PC-9 (cell line): ENCODE data around the gene CNN2. TPM values are rescaled to one million over a fixed set of nuclear protein-coding genes. Genes with fewer than 3 reads are reported as not detected.

Experiments
- BruUV-seq: library from RNA; stranded (reverse); fragments of 400-500 nt; replicated peaks from 2 replicates; lab custom pipeline; 2021; lab: Mats Ljungman, UMichigan
- CTCF ChIA-PET: fragments of 300-600 bp; sonication (Branson Sonifier 250); formaldehyde crosslinking; loops from one replicate; lab custom pipeline; 2022; ENCODE audit warnings: antibody characterized with exemption; lab: Charles Lee
- POLR2A ChIA-PET: fragments of 300-600 bp; sonication (Branson Sonifier 250); formaldehyde crosslinking; loops from one replicate; lab custom pipeline; 2022; ENCODE audit warnings: antibody characterized with exemption; ENCODE audit not compliant: unreplicated experiment; lab: Charles Lee
- DNase-seq, 2 experiments: peaks; one replicate each; pipeline versions ENCODE4 v3.0.0 to v3.0.0-alpha.2; 2015 to 2022; ENCODE audit warnings: mixed read lengths in 1 of 2
- H2AFZ ChIP-seq: fragments of 200-600 bp; sonication (generic); 2 replicates; pipeline ENCODE4 v1.8.1; 2017; ENCODE audit warnings: antibody characterized with exemption
- H3F3A ChIP-seq: fragments of 200-600 bp; sonication (generic); 2 replicates; pipeline ENCODE4 v1.8.1; 2017; ENCODE audit warnings: antibody characterized with exemption, mild to moderate bottlenecking, low read depth; ENCODE audit not compliant: insufficient read depth
- H3K27ac ChIP-seq: fragments of 200-600 bp; sonication (generic); 2 replicates; pipeline ENCODE4 v1.6.1; 2016; ENCODE audit warnings: mixed run types
- H3K27me3 ChIP-seq: fragments of 200-600 bp; sonication (generic); 2 replicates; pipeline ENCODE4 v1.6.1; 2016; ENCODE audit warnings: low read depth, mixed run types; ENCODE audit not compliant: insufficient read depth
- H3K36me3 ChIP-seq: fragments of 200-600 bp; sonication (generic); 2 replicates; pipeline ENCODE4 v1.6.1; 2016; ENCODE audit warnings: low read depth, mixed run types
- H3K4me1 ChIP-seq: fragments of 200-600 bp; sonication (generic); replicated peaks from 2 replicates; pipeline ENCODE4 v1.6.1; 2016; ENCODE audit warnings: mixed run types; ENCODE audit not compliant: insufficient read depth
- H3K4me2 ChIP-seq: fragments of 200-600 bp; sonication (generic); 2 replicates; pipeline ENCODE4 v1.6.1; 2017; ENCODE audit warnings: mixed run types
- H3K4me3 ChIP-seq: fragments of 200-600 bp; sonication (generic); 2 replicates; pipeline ENCODE4 v1.6.1; 2016; ENCODE audit warnings: mixed run types
- H3K79me2 ChIP-seq: fragments of 200-600 bp; sonication (generic); 2 replicates; pipeline ENCODE4 v1.6.1; 2017; ENCODE audit warnings: low read depth, mixed run types
- H3K9me2 ChIP-seq: fragments of 200-600 bp; sonication (generic); 2 replicates; pipeline ENCODE4 v1.8.1; 2017; ENCODE audit warnings: mild to moderate bottlenecking; ENCODE audit not compliant: insufficient read depth
- H3K9me3 ChIP-seq: fragments of 200-600 bp; sonication (generic); 2 replicates; pipeline ENCODE4 v1.8.1; 2016; ENCODE audit warnings: low read depth; ENCODE audit not compliant: insufficient read depth
- H4K20me1 ChIP-seq: fragments of 200-600 bp; sonication (generic); 2 replicates; pipeline ENCODE4 v1.8.1; 2017; ENCODE audit not compliant: insufficient read depth
- CTCF ChIP-seq: fragments of 200-600 bp; sonication (generic); conservative IDR thresholded peaks from 2 replicates; pipeline ENCODE4 v1.6.1; 2017; ENCODE audit warnings: mixed run types, antibody characterized with exemption, mild to moderate bottlenecking, moderate library complexity
- EZH2 ChIP-seq: fragments of 200-600 bp; sonication (generic); IDR thresholded peaks from 2 replicates; pipeline ENCODE4 v1.8.0; 2017; ENCODE audit warnings: antibody characterized with exemption, low read depth
- intact Hi-C: fragments of 100-400 bp; cut with micrococcal nuclease; formaldehyde crosslinking; loops from one replicate; pipeline ENCODE4 v1.10.0; 2022; ENCODE audit not compliant: unreplicated experiment
- total RNA-seq: library from RNA; stranded (reverse); gene quantifications from 2 replicates; pipeline ENCODE4 v1.2.3, GENCODE V29; 2021

CNN2 gene
- total RNA-seq, 1 experiment from 2014 or later = 206 TPM

- ChIA-PET CTCF (no interaction called here), POLR2A (interaction anchor here (0.7 kb wide), 2 partner anchors 50 to 105 kb away, joined by 3 read pairs; no protein-coding TSS in a partner anchor)
- intact Hi-C loops = loop anchor here (5.0 kb wide), 1 partner anchor 35 kb away; the partner anchor contains the start of gene GPX4
- peak within 1 kb of the TSS; percentile 71 for H3K4me3 ChIP-seq
- H4K20me1 ChIP-seq = no peaks in the 10 kb centered on the region
- BruUV-seq = no TSS peak
- peaks cover 32% of the 10 kb centered on the region for H3F3A ChIP-seq
- no peaks in the 10 kb centered on the region for H3K9me2 ChIP-seq
- no peaks in the 10 kb centered on the region for H3K36me3 ChIP-seq
- TF ChIP-seq CTCF = no peak
- no peak for TF ChIP-seq EZH2
- no peaks in the 10 kb centered on the region for H3K79me2 ChIP-seq
- peak within 1 kb of the TSS; percentile 79 for H2AFZ ChIP-seq
- no peaks in the 10 kb centered on the region for H3K9me3 ChIP-seq
- H3K4me1 ChIP-seq = peaks cover 19% of the 10 kb centered on the region
- peak within 1 kb of the TSS; percentile 97 for H3K4me2 ChIP-seq
- H3K27ac ChIP-seq = peak within 1 kb of the TSS; percentile 57
- DNase-seq = peak in 1 of 2 experiments; percentile 36
- no peaks in the 10 kb centered on the region for H3K27me3 ChIP-seq
Observed at GRCh38 chr19:1066748-1067340, 40.4 kb downstream of the CNN2 start, which contains the start of gene ARHGAP45. Gene ARHGAP45, plus strand, starts transcription at chr19:1067167. Its CDS starts 239 bp downstream, at chr19:1067406.

GRCh38 chr19:1067341-1067957 lies 41.0 kb downstream of the CNN2 start:
- Histone ChIP-seq H3K27ac (no peak overlapping the region), H3K9me2 (no peaks in the 10 kb centered on the region), H2AFZ (peak overlapping the region; percentile 79), H4K20me1 (no peaks in the 10 kb centered on the region), H3K9me3 (no peaks in the 10 kb centered on the region), H3F3A (peaks cover 38% of the 10 kb centered on the region), H3K4me2 (peak overlapping the region; percentile 97), H3K79me2 (no peaks in the 10 kb centered on the region), H3K4me1 (peaks cover 19% of the 10 kb centered on the region), H3K4me3 (peak overlapping the region; percentile 71), H3K27me3 (no peaks in the 10 kb centered on the region), H3K36me3 (no peaks in the 10 kb centered on the region)
- CTCF ChIA-PET = interaction anchor here (0.6 kb wide), 1 partner anchor 195 kb away, joined by 3 read pairs; no protein-coding TSS in a partner anchor
- POLR2A ChIA-PET = interaction anchor here (0.5 to 0.7 kb wide), 3 partner anchors 50 to 598 kb away, joined by 3 to 6 read pairs (median 3); no protein-coding TSS in a partner anchor
- no TSS peak for BruUV-seq
- TF ChIP-seq CTCF = no peak
- TF ChIP-seq EZH2 = no peak
- intact Hi-C loops = loop anchor here (5.0 kb wide), 1 partner anchor 35 kb away; the partner anchor contains the start of gene GPX4
- no peak for DNase-seq
